EH (cell line): Measurements from ENCODE around the gene PDSS2.
A peak's percentile ranks its signal among the peaks of the same experiment; 100 is the strongest.
"Not testable (repeated sequence)": the region's sequence is repeated elsewhere in the genome, so short reads cannot be mapped to it uniquely, and the experiment has no call there.

Source experiments
- DNase-seq: peaks from one replicate; pipeline ENCODE4 v3.0.0-alpha.2; 2015; ENCODE audit warnings: low read depth

PDSS2 gene

DNA sequence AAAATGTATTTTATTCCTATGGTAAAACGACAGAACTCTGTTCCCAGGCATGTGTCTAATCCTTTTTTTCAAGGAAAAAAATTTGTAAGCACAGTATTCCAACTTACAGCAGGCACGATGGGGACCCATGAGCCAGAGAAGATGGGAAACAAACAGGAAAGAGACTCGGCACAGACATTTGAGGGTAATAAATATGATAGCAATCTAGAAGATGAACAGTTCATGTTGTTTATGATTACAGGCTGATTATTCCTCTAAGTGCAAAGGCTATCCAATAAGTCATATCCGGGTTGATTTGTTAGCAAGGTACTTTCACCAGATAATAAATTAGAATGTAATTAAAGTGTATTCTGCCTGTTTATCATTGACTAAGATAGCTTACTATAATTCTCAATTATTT lies 43.2 kb downstream of the PDSS2 start:
- DNase-seq: no peak

DNA sequence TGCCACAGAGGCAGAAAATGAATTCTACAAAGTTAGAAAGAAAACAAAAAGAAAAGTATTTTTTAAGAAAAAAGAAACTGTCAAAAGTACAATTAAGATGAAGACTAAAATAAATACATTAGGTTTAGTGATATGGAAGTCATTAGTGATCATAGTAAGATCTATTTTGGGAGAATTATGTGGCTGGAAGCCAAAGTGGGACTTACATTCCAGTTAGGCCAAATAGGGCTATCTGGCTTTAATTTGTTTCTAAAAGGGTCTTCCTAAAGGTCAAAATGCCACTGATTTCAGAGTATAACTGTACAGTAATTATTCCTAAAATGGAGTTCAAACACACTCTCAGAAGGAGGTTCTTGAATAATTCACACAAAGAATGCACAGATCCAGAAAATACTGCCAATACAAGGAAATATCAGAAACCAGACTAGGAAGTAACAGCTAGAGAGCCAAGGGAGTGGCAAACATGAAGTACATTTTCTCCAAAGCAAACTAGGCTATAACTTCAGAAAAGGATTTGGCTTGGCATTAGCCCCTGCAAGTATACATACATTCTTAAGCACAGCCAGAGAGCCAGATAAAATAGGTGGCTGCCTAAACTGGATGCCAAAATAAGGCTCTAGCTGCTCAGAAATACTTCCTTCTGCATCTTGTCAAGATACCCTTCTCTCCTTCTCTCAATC lies 45.3 kb downstream of the PDSS2 start:
- peak; percentile 38 for DNase-seq

DNA sequence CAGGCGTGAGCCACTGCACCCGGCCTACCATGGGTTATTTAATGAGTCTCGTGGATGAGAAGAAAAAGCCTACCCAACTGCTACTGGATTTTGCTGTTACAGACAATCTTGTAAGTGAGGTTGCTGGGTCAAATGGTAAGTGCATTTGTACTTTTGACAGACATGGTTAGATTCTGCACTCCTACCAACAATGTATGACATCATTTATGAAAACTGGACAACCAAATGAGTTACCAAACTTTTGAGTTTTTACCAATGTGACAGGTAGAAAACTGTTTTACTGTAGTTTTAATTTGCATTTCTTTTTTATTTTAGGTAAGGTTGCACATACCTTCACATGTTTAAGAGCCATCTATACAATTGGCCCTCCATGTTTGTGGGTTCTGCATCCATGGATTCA lies 48.2 kb downstream of the PDSS2 start:
- no peak for DNase-seq

DNA sequence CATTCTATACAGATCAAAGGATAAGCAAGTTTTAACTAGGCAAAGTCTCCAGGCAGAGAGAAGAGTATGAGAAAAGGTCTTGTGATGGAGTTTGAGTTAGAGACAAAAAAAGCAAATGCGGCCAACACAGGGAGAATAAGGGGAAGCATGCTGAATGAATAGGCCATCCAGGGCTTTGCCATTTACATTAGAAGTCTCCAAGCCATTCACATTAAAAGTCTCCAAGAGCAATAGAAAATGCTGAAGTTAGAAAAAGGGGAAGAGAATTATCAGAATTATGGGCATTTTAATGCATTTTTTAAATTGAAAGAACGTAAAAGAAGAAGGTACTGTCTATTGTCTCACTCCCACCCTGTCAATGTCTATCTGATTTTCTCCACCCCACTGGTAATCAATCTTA lies 49.4 kb downstream of the PDSS2 start:
- no peak for DNase-seq

DNA sequence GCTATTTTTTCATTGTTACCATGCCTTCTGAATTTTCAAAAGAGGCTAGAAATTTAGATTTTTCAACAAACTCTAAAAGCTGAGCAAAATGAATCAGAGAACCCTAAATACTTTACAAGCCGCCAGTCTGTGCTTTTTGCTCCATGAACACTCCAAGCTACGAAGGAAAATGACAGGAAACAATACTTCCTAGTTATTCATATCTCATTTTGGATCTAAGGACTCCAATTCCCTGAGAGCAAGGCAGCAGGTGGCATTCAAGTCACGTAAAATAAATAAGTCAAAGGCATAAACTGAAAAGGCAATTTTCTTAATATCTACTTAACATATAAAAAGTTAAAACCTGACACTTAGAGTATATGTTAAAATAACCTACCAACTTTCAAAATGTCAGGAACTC lies 50.6 kb downstream of the PDSS2 start:
- no peak for DNase-seq

DNA sequence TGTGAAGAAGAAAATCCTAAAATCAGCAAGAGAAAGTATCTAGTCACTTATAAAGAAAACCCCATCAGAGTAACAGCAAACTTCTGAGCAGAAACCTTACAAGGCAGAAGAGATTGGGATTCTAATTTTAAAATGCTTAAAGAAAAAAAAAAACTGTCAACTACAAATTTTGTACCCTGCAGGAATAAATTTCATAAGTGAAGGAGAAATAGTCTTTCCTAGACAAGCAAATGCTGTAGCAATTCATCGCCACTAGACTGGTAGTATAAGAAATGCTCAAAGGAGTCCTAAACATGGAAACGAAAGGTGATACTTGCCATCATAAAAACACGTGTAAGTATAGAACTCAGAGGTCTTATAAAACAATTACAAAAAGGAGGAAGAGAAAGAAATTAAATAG lies 54.4 kb downstream of the PDSS2 start:
- no peak for DNase-seq

DNA sequence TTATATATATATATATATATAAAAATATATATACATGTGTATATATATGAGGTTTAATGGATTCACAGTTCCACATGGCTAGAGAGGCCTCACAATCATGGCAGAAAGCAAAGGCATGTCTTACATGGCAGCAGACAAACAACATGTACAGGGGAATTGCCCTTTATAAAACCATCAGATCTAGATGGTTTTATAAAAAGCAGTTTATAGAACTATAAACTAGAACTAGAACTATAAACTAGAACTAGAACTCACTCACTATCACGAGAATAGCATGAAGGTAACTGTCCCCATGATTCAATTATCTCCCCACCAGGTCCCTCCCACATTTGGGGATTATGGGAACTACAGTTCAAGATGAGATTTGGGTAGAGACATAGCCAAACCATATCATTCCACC lies 56.8 kb downstream of the PDSS2 start:
- DNase-seq: no peak

DNA sequence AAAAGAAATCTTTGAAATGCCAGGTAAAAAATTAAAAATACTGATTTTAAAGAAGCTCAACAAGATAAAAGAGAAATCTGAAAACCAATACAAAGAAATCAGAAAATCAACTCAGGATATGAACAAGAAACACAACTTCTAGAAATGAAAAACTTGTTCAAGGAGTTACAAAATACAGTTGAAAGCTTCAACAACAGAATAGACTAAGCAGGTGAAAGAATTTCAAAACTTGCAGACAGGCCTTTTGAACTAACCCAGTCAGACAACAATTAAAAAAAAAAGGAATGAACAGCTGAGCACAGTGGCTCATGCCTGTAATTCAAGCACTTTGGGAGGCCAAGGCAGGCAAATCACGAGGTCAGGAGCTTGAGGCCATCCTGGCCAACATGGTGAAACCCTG lies 57.8 kb downstream of the PDSS2 start:
- DNase-seq: no peak

DNA sequence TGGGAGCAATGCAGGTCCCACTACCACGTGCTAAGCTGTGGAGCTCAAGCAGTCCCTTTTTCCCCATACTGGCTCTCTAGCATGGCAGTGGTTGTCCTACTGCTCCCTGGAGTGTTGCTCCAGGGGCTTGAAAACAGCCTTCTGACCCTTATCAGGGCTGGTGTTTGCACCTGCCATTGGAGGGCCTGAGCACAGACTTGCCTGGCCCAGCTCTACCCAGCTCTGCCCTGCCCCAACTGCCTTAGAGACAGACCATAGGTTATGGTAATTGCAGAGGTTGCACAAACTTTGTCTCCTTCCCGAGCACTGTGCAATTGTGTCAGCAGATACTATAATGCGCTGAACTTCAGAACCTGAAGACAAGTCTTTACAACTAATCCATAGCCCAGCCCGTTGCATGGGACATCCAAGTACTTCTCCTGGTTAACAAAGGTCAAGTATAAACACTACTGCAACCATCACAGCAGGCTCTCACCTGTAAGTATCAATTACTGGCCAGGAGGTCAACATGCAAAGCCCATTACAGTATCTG lies 58.7 kb downstream of the PDSS2 start:
- DNase-seq: no peak

DNA sequence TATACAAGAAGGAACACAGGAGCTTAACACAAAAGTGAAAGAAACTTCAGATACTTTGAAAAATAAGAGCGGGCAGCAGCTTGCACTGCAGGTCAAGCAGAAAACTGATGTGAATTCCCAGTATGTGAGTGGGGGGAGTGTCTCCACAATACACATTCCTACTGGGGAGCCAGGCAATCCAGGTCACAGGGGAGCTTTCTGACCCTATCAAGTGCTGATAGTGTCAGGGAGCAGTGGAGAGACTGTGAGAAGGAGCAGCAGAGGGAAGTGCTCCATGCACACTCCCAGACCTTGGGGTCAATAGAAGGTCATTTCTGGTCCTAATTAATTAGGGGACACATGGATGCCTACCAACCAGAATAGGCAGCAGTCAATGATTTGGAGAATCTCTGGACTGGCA lies 59.4 kb downstream of the PDSS2 start:
- no peak for DNase-seq

DNA sequence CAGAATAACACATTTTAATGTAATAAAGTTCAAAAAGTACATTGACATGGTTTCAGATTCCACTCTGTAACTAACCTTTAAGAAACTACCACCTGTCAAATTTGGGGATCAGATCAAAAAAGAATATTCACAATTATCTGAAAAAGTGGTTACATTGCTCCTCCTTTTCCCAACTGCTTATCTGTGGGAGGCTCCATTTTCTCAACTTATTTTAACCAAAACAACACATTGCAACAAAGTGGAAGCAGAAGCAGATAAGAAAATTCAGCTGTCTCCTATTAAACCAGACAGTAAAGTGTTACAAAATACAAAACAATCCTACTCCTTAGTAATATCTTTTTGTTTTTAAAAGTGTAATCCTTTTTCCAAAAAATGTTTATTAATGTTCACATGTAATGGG lies 61.4 kb downstream of the PDSS2 start:
- DNase-seq: no peak

DNA sequence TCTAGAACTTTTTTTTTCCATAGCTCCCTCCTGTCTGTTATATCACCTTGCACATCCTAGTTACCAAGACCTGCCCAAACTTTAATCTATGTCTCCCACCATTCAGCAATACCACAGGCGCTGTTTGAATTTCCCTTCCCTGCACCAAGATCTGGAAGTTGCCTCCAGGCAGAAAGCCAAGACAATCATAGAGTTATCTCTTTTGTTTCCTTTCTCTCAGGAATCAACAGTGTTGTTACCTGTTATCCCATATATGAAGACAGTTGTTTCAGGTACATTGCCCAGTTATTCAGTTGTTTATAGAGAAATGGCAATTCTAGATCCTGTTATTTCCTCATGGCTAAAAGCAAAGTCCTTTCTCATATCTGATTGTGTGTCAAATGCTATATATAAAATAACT lies 63.2 kb downstream of the PDSS2 start:
- no peak for DNase-seq

DNA sequence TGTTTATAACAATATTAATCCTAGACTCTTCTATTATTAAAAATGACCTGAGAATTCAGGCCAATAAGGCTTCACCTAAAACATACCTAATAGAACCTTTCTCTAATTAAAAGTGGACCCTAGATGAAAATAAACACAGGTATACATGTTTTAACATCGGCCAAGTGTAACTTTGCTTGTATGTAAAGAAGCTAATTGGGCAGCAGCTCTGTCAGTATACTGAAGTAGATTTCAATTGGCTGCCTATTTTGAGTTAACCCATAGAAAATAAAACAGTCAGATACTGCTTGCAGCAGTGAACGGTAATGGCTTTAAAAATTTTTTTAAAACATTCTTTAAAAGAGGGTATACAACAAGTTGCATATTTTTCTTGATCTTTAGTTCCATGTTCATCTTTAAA lies 67.3 kb downstream of the PDSS2 start:
- DNase-seq: no peak

DNA sequence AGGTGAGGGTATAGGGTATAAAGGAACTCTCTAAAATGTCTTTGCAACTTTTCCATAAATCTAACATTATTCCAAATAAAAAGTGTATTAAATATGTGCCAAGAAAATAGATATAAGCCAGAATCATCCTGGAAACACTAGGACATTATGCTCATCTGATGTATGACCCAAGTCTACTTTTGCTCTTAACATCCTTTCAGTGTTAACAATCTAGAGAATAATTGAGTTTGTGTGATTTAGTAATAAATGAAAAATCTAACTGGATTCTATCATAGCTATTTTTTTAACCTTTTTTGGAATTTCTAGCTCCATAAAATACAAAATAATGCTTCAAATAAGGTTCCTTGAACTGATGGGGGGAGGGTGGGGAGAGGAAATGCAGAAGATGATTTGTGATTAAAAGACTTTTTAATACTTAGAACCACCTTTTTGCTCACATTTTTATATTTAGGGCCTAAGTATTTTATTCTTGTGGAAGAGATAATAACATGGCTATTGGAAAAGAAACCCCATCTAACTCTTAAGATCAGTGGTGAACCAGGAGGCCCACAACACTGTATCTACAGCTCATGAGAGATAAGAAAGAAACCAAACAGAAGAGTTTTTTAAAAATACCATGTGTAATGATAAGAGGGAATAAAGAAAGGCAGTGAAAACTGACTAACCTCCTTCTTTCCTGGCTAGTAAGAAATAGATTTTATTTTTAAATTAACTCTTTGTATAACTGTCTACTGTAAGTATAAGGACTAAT lies 68.5 kb downstream of the PDSS2 start:
- DNase-seq: no peak

DNA sequence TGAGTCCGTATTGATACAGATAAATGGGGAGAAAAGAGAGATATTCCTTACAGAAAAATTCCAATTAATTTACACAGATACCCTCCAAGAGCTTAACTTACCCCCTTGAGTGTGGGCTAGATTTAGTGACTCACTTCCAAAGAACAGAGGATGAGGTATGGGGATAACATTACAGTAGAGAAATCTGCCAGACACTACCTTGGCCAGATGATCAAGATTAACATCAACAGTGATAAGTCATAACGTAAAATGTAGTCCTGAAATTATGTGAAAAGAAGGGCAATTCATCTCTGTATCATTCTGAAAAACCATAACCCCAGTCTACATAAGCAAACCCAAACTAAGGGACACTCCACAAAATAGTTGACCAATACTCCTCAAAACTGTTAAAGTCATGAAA lies 69.3 kb downstream of the PDSS2 start:
- no peak for DNase-seq

DNA sequence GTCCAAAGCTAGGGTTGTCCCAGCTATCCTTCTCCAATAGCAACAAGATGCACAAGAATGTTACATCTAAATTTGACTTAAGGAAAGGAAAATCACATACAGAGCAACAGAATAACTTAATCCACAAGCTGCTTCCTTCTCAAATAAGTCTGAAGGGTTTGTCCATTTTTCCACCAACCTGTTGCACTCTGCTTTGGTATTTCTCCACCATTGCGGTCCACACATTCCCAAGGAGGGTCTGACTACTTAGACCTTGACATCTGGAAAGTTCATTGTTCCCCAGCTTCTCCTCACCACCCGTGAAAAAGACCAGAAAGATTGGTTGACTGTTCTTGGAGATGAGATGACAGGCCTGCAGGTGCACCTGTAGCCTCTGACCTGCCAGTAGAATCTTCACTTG lies 72.5 kb downstream of the PDSS2 start:
- no peak for DNase-seq

DNA sequence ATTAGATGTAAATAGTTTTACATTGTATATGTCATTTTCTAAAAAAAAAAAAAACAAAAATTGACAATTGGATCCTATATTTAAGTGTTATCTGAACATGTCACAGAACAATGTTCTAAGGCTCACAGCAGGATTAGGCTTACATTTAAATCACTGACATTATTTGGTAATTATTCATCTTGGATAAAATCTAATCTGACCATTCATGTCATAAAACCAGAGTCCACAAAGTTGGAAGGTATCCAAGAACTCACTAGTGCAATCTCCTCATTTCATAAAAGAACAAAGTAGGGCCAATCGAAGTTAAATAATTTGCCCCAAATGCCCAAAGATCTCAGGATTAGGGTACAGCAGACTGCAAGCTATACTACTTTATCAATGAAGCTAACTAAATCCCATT lies 73.0 kb downstream of the PDSS2 start:
- DNase-seq: peak; percentile 61

DNA sequence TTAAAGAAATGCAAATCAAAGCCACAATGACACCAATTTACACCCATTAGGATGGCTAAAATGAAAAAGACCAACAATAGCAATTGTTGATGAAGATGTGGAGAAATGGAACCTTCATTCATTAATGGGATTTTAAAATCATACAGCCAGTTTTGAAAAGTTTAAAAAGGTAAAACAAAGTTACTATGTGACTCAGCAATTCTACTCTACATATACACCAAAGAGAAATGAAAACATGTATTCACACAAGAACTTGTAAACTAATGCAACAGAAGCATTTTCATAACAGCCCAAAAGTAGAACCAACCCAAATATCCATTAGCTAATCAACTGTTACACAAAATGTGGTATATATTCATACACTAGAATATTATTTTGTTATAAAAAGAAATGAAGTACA lies 75.7 kb downstream of the PDSS2 start:
- no peak for DNase-seq

DNA sequence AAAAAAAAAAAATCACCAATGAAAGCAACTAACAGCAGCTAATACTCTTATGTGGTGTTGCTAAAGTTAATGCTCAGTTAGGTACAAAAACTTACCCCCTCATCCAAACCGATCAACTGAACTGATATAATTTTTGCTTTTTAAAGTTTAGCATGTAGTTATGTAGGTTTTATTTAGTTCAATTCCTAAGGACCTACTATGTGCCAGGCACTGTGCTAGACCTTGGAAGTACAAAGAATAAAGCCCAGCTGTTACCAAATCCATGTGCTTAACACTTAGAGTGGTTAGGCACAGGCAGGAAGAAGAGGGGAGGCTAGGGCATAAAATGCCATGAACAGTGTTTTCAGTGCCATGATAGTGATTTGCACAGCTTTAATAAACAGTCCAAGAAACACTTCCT lies 85.1 kb downstream of the PDSS2 start:
- no peak for DNase-seq

DNA sequence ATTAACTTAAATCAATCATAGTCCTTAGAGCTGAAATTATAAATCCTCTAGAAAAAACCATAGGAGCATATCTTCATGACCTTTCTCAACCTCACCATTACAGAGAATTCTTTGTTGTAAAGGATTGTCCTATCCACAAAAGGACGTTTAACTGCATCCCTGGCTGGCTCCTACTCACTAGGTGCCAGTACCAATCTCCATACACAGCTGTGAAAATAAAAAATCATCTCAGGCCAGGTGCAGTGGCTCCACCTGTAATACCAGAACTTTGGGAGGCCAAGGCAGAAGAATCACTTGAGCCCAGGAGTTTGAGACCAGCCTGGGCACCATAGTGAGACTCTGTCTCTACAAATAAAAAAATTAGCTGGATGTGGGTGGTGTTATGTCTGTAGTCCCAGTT lies 89.9 kb downstream of the PDSS2 start:
- no peak for DNase-seq

DNA sequence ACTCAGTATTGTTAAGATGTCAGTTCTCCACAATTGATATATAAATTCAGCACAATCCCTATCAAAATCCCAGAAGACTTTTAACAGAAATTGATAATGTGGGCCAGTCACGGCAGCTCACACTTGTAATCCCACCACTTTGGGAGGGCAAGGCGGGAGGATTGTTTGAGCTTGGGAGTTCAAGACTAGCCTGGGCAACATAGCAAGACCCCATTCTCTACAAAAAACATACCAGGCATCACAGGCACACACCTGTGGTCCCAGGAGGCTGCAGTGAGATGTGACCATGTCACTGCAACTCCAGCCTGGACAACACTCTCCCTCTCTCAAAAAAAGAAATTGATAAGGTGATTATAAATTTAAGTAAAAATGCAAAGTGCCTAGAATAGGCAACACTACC lies 90.9 kb downstream of the PDSS2 start:
- no peak for DNase-seq

DNA sequence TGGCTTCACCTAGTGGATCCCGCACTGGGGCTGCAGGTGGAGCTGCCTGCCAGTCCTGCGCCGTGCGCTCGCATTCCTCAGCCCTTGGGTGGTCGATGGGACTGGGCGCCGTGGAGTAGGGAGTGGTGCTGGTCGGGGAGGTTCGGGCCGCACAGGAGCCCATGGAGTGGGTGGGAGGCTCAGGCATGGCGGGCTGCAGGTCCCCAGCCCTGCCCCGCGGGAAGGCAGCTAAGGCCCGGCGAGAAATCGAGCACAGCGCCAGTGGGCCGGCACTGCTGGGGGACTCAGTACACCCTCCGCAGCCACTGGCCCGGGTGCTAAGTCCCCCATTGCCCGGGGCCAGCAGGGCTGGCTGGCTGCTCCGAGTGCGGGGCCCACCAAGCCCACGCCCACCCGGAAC lies 95.2 kb downstream of the PDSS2 start:
- DNase-seq: not testable (repeated sequence)

DNA sequence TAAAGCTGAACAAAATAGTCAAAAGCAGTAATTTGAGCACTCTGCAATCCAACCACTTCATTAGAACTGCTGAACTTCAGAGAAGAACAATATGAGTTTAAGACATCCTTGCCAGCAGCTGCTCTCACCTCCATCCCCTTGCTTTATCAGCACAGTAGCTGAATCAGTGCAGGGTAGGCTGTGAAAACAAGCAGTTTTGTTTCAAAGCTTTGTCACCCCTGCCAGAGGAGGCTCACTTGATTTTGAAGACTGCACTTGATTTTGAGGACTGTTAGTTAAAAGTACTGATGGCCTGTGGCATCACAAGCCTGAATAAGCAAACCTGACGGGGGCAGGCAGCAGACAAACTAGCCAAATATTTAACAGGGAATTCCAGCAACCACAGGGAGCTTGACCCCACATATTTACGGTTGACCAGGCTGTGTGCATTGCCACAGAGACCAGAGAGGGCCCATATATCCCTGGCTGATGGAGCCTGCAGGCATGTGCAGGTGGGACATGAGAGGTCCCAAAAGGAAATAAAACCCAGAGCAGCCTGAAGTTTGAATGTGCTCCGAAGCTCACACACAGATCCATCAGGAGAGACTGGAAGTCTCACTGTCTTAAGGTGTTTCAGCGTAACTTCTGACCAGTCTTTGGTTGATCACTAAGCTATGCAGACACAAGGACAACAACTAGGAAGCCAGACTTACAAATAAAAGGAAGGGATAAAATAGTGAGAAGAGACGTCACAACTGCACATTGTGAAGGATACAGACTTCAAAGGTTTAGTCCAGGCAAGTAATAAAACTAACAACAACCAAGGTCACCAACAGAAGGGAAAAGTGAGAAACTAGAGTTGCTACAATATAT lies 97.4 kb downstream of the PDSS2 start:
- peak; percentile 79 for DNase-seq
